ENCODE measurements around the gene PPM1M.

Gene PPM1M

GRCh38 chr3:52216585-52217408, 28.8 kb upstream of the PPM1M start:
- peak in 1 of 2 experiments; percentile 6 for DNase-seq

DNA sequence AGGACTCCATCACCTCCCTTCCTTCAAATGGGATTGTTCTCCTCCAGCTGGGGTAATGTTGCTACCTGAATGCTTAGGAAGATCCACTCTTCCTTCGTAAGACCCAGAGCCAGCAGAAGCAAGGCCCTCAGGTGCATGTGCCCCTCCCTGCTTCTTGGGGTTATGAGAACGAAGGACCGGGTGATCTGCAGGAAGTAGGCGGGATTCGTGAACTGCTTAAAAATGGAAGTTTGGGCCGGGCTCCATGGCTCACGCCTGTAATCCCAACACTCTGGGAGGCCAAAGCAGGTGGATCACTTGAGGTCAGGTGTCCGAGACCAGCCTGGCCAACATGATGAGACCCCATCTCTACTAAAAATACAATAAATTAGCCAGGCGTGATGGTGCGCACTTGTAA, 28.2 kb upstream of the PPM1M start:
- DNase-seq = no peak

- DNase-seq = no peak
Observed at GRCh38 chr3:52218026-52218425, 27.5 kb upstream of the PPM1M start.

DNA sequence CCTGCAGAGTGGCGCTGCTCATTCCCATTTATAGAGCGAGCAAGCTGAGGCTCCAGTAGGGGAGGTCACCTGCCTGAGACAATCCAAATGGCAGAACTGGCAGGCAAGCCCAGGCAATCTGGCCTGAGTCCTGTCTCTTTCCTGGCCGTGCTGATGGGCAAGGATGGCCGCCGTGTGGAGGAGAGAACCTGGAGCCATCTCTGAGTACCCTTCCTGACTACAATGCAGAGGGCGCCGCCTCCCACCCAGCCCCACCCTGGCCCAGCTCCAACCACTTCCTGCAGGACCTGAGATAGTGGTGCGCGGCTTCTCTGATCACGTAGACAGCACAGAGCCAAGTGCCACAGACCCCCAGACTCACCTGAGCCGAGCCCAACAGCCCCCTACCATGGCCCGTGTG, 27.1 kb upstream of the PPM1M start:
- DNase-seq = no peak

- no peak for DNase-seq
Observed at GRCh38 chr3:52218937-52219650, 26.5 kb upstream of the PPM1M start.

GRCh38 chr3:52220380-52221026, 25.1 kb upstream of the PPM1M start:
- peak; percentile 25 to 73 for DNase-seq

- no peak for DNase-seq
Observed at GRCh38 chr3:52221141-52221562, 24.4 kb upstream of the PPM1M start.

DNA sequence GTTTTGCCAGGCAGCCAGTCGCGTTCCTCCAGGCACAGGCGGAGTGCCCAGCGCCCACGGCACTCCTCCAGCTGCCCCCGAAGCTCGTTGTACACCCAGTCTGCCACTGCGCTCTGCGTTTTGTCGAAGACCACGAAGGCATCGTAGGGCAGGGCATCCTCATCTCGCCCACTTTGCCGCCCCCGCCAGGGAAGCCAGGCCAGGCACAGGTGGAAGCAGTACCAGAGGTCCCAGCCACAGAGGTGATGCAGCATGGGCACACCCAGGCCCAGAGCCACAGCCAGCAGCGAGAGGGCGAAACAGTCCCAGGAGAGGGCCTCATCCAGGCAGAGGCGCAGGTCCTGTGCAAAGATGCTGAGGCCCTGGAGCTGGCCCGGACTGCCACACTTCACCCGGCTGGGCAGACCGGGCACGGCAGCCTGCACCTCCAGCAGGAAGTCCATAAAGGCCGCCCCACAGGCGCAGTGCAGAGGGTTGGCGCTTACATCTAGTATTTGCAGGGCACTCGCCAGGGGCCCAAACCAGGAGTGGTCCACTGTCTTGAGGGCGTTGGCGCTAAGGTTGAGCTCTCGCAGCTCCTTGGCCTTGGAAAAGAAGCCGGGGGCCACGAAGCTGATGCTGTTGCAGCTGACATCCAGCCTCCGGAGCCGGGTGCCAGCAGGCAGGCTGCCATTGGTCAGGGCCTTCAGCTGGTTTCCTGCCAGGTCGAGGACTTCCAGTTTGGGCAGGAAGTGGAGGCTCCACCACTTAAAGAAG, 23.8 kb upstream of the PPM1M start:
- no peak for DNase-seq

- DNase-seq = no peak
Observed at GRCh38 chr3:52222319-52223221, 23.0 kb upstream of the PPM1M start.

GRCh38 chr3:52223449-52224408, 21.8 kb upstream of the PPM1M start:
- DNase-seq = no peak

DNA sequence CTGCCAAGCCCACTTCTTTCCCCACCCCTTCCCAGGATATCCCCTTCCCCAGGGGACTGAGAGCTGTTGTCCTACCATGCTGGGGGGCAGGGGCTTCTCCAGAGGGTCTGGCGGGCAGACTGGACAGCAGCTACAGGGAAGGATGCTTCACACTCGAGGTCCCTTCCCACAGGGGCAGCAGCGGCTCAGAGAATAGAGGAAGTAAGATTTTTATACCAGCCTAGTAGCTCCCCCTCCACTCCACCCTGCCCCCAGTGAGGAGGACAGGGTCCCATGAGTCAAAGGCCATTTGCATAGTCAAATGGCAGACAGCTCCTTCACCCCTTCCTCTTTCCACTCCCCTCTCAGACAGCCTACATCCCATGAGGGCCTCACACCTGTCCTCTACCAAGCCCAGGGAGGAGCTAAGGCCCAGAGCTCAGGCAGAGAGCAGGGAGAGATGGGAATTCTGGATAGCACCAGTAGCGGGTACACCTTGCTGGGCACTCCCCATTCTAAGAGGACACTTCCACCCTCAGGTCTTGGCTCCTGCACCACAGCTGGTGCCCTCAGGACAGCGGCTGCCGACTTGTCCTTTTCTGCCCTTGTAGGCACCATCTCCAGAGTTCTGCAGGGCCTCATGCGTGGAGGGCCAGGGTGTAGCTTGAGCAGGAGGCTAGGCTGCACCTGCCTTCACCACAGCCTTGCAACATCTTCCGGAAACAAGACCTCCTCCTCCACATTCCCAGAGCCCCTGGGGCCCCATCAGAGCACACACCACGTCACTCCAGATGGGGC, 19.9 kb upstream of the PPM1M start, which contains the start of gene TLR9:
TSS of gene TLR9 (minus strand) at position 194 of the 777 bp plus-strand sequence. CDS start at position 78, 116 bp downstream.
- no peak for DNase-seq

DNA sequence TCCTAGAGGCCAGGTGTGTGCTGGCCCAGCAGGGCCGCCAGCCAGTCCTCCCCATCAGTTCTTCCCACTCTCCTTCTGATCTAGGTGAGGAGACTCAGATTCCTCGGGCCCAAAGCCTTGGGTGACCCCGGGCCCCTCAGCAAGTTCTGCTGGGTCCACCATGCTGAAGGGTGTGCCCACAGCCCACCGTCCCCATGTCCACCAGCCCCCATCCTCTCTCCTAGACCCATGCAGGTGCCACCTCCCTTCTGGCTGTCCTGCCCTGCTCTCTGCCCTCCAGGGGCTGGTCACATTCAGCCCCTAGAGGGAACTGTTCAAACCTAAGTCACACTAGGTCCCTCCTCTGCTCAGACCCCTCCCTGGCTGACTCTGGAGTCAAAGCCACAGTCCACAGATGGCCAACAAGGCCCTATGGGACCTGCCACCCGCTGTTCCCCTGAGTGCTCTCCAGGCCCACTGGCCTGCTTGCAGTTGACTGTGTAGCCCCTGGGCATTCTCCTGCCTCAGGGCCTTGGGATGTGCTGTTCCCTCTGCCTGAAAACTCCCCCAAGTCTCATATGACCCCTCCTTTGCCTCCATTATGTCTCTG, 19.2 kb upstream of the PPM1M start:
- no peak for DNase-seq

DNA sequence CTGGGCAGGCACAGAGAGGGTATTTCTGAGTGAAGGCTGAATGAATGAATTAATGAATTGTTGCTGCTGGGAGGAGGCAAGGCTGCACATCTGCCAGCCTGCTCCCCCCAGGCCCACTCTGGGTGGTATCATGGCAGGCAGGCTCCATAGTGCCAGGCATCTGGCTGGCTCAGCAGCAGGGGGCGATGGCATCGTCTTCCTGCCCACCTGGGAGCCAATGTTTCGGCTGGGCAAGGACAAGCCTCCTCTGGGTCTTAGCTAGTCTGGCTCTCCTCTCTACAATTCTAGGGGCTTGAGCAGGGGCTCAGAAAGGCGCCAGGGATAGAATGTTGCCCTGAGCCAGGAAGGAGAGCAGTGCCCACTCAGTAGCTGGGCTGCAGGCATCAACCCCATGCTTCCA, 18.4 kb upstream of the PPM1M start:
- DNase-seq = no peak

GRCh38 chr3:52227766-52228165, 17.8 kb upstream of the PPM1M start:
- DNase-seq = no peak

DNA sequence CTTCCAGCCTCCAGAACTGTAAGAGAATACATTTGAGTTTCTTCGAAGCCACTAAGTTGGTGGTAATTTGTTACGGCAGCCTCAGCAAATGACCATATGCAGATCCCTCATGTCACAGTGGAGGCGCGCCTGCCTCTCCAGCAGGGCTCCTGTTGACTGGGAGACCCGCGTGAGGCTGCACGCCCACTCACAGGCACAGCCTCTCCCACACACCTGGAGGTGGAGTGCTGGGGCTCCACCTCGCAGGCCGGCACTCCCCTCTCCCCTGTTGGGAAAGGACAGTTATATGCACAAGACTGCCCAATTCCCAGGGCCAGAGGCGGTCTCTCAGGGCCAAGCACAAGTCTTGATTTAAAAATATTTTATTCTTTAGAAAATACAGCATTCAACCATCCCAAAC, 17.3 kb upstream of the PPM1M start:
- no peak for DNase-seq

DNA sequence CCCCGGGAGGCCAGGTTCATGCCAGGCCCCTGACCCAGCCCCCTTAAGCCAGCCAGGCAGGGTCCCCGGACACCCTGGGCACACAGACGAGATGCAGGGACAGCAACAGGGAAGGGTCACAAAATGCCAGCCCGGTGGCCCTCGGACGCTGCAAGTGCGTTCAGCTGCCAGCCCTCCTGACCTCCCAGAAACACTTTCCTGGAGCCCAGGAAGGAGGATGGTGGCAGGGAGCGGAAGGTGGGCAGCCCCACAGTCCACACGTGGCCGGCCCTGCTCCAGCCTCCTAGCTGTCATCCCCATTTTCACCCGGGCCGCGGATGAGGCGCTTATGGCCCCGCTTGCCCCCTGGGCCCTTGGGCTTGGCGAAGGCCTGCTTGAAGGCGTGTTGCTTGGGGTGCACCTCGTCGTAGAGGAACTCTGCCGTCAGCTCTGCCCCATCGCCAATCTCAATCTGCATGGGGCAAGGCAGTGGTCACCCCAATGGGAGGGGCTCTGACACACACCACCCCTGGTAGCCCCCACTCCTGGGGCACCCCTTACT, 16.7 kb upstream of the PPM1M start:
- DNase-seq = no peak

DNA sequence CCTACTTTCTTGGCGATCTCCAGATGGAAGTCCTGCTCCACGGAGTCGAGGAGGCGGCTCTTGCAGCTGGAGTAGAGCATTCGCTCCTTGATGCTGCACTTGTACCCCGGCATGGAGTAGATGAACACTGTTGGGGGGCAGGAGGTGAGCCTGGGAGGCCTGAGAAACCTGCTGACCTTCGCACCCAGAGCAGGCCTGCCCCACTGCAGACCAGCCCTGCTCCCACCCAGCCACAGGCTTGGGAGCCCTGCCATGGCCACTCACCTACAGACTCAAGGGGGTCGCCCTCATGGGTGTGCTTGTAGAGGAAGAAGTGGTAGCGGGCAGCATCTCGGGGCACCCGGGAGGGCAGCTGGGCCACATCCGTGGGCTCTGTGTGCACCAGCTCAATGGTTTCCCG, 15.9 kb upstream of the PPM1M start:
- DNase-seq = no peak

- no peak for DNase-seq
Observed at GRCh38 chr3:52230461-52230860, 15.1 kb upstream of the PPM1M start.

DNA sequence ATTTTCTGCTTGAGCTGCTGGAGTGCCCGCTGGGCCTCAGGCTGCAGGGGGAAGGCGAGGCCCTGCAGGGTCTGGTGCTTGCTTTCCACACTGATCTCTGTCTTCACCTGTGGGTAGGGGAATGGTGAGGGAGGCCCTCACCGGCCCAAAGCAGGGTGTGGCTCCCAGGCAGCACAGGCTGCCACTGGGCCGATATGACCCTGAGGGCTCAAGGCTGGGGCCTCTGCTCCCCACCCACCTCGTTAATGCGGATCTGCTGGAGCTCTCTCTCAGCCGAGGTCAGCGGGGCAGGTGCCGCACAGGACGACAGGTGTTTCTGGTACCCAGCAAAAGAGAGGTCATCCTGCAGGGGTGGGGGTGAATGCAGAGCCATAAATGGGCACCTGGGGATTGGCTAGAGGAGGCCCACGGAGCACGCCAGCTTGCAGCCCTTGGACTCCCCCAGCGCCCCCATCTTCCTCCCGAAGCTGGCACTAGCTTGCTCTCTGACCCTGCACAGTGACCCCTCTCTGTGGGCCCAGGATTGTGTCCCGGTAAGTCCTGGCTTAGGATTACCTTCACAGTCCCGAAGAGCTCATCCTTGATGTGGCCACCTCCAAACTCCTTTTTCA, 14.6 kb upstream of the PPM1M start:
- DNase-seq = no peak

Data from NCI-H446 (cell line).